Measurements from ENCODE around the gene ZNF628. TPM values are rescaled to one million over a fixed set of nuclear protein-coding genes. Genes with fewer than 3 reads are reported as not detected.

The ZNF628 gene
- total RNA-seq, 1 donor, result 2.9 TPM

- H3K27ac ChIP-seq (ENCODE audit: low read depth, low read length), result peak overlapping the region; percentile 99
- TF ChIP-seq CTCF (IDR thresholded peaks at IDR 0.05; ENCODE audit: extremely low read depth, low read depth, low read length), result no peak
- H4K20me1 ChIP-seq (ENCODE audit: insufficient read depth, low read length), result no peaks in the 10 kb centered on the region
- H3K36me3 ChIP-seq (ENCODE audit: insufficient read depth, low read length), result peaks cover 7% of the 10 kb centered on the region
- H3K27me3 ChIP-seq (ENCODE audit: insufficient read depth, low read length), result no peaks in the 10 kb centered on the region
- H3K4me3 ChIP-seq (ENCODE audit: insufficient read depth, low read length), result peak overlapping the region; percentile 87
- peaks cover 33% of the 10 kb centered on the region for H3K79me2 ChIP-seq (ENCODE audit: insufficient read depth, low read length)
- H3K4me1 ChIP-seq (ENCODE audit: insufficient read depth, low read length), result peaks cover 37% of the 10 kb centered on the region
- H2AFZ ChIP-seq (ENCODE audit: low read length), result no peak overlapping the region
- peak; percentile 85 for DNase-seq (ENCODE audit: insufficient read length, low spot score, missing footprints)
- peak overlapping the region; percentile 88 for H3K4me2 ChIP-seq (ENCODE audit: insufficient read depth, low read length)
- H3K9me3 ChIP-seq (ENCODE audit: low read depth, low read length), result no peaks in the 10 kb centered on the region
These were observed 7.5 kb downstream of the ZNF628 start for GRCh38 chr19:55483706-55484592.

- H3K27ac ChIP-seq (ENCODE audit: low read depth, low read length), result peak within 1 kb of the TSS; percentile 99
- H3K4me2 ChIP-seq (ENCODE audit: insufficient read depth, low read length), result peak within 1 kb of the TSS; percentile 88
- H3K4me1 ChIP-seq (ENCODE audit: insufficient read depth, low read length), result peaks cover 45% of the 10 kb centered on the region
- H3K27me3 ChIP-seq (ENCODE audit: insufficient read depth, low read length), result no peaks in the 10 kb centered on the region
- peak; percentile 99 for DNase-seq (ENCODE audit: insufficient read length, low spot score, missing footprints)
- TF ChIP-seq CTCF (IDR thresholded peaks at IDR 0.05; ENCODE audit: extremely low read depth, low read depth, low read length), result no peak
- H2AFZ ChIP-seq (ENCODE audit: low read length), result peak within 1 kb of the TSS; percentile 65
- peaks cover 24% of the 10 kb centered on the region for H3K79me2 ChIP-seq (ENCODE audit: insufficient read depth, low read length)
- H3K9me3 ChIP-seq (ENCODE audit: low read depth, low read length), result no peaks in the 10 kb centered on the region
- H4K20me1 ChIP-seq (ENCODE audit: insufficient read depth, low read length), result no peaks in the 10 kb centered on the region
- peaks cover 7% of the 10 kb centered on the region for H3K36me3 ChIP-seq (ENCODE audit: insufficient read depth, low read length)
- H3K4me3 ChIP-seq (ENCODE audit: insufficient read depth, low read length), result peak within 1 kb of the TSS; percentile 87
These were observed 8.4 kb downstream of the ZNF628 start, which contains the start of gene NAT14 for GRCh38 chr19:55484593-55485438. Gene NAT14, plus strand, starts transcription at chr19:55485188. Its CDS starts 521 bp downstream, at chr19:55485709.

DNA sequence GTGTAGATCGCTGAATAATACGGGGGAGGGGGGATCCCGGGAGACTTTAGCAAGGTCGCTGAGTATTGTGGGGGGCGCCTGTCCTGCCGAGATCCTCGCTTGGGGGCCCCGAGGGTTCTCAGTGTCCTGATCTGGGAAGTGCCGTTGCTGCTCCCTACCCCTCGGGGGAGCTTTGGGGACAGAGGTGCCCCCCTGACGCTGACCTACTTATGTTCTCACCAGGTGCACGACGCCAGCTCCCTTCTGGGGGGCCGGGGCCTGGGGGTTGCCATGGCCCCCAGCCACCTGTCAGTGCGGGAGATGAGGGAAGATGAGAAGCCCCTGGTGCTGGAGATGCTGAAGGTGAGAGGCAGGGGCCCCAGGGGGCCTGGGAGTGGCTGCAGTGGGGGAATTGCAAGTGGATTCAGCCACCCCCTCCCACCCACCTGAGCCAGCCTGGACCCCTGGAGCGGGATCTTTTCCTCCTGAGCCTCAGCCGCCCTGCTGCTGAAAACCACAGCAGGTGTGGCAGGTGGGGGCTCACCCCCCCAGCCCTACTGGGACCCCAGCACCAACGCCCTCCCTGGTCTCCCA, 9.1 kb downstream of the ZNF628 start:
- H3K9me3 ChIP-seq (ENCODE audit: low read depth, low read length), result no peaks in the 10 kb centered on the region
- peak overlapping the region; percentile 99 for H3K27ac ChIP-seq (ENCODE audit: low read depth, low read length)
- peaks cover 23% of the 10 kb centered on the region for H3K79me2 ChIP-seq (ENCODE audit: insufficient read depth, low read length)
- H2AFZ ChIP-seq (ENCODE audit: low read length), result no peak overlapping the region
- H3K36me3 ChIP-seq (ENCODE audit: insufficient read depth, low read length), result peaks cover 7% of the 10 kb centered on the region
- H3K4me2 ChIP-seq (ENCODE audit: insufficient read depth, low read length), result peak overlapping the region; percentile 88
- H4K20me1 ChIP-seq (ENCODE audit: insufficient read depth, low read length), result no peaks in the 10 kb centered on the region
- peaks cover 45% of the 10 kb centered on the region for H3K4me1 ChIP-seq (ENCODE audit: insufficient read depth, low read length)
- no peak for DNase-seq (ENCODE audit: insufficient read length, low spot score, missing footprints)
- no peaks in the 10 kb centered on the region for H3K27me3 ChIP-seq (ENCODE audit: insufficient read depth, low read length)
- no peak for TF ChIP-seq CTCF (IDR thresholded peaks at IDR 0.05; ENCODE audit: extremely low read depth, low read depth, low read length)
- H3K4me3 ChIP-seq (ENCODE audit: insufficient read depth, low read length), result peak overlapping the region; percentile 87
